ENCODE measurements around the gene HDAC9.
"Not testable (repeated sequence)": the region's sequence is repeated elsewhere in the genome, so short reads cannot be mapped to it uniquely, and the experiment has no call there.

Gene HDAC9

GRCh38 chr7:18990700-18991099 is 495.2 kb downstream of the HDAC9 start:
- not testable (repeated sequence) for DNase-seq

- DNase-seq = no peak
These were observed 498.6 kb downstream of the HDAC9 start for GRCh38 chr7:18993933-18994668.

DNA sequence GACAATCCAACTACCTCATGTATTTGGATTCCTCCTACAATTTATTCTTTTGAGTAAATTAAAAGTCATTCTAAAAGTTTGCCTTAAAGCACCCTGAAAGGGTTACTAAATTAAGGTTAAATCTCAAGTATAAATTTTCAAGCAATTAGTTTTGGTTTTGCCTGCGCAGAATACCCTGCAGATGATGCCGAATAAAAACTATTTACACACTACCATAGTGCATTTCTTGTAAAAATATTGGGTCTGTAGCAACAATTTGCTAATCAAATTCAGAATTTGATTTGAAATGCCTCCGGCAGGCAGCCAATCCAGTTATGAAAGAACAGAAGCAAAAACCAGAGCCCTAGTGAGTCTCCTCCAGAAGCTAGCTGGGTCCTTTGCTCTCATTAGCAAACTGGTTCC is 499.7 kb downstream of the HDAC9 start:
- DNase-seq = no peak

GRCh38 chr7:18995811-18996426 is 500.4 kb downstream of the HDAC9 start:
- no peak for DNase-seq

DNA sequence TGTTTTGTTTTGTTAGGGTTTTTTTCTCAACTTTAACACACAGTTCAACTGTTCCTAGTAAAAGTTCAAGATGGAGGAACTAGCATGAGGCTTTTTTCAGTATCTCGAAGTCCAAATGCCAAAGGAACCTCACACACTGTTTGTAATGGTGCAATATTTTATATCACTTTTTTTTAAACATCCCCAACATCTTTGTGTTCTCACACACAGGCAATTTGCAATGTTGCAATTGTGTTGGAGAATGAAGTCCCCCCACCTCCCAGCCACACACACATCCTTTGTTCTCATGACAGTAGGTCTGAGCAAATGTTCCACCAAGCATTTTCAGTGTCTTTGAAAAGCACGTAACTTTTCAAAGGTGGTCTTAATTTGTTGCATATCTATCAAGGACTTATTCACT is 501.0 kb downstream of the HDAC9 start:
- no peak for DNase-seq

DNA sequence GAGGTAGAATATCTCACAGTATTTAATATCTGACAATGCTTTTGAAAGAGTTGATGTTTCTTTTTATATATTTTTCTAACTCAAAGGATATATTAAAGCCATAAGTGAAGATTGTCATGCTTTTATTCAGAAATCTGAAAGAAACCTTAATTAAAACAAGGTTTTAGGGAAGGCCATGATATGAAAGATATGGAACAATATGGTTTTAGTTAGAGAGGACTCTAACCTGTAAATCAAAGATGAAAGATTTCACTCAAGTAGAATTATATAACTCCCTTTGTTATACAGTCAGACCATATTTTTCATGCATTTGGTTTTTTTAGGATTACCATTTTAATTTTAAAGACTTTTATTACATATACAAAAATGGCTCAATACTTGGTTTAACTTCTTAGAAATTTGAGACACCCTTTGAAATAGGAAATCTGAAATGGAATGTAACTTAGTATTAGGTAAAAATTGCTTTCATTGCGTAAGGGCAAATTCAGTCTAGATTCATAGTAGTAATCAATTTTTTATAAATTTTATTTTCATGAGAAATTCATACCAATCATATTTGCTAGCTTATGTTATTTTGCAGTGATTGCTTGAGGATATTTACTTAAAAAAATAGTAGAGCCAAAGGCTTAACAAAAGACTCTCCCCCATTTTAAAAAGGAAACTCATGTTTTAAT is 502.1 kb downstream of the HDAC9 start:
- no peak for DNase-seq

GRCh38 chr7:19000410-19000809 is 504.9 kb downstream of the HDAC9 start:
- DNase-seq = no peak

DNA sequence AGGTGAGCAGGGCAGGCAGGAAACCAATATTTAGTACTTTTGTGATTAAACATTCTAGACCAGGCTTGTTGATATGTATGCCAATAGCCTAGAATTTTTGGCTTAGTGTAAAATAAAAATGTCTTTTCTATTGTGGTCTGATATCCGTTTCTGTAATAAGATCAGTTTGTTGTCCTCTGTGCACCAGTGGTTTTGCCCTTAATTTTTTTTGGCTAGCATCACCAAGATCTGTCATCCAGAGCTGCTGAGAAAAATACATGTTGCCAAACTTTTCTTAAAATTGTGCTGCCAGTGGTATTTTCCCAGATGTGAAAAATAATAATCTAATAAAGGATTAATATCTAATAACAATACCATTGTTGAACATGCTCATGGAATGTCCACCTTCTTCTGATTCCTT is 506.3 kb downstream of the HDAC9 start:
- no peak for DNase-seq

- DNase-seq = no peak
These were observed 513.8 kb downstream of the HDAC9 start for GRCh38 chr7:19009241-19009935.

DNA sequence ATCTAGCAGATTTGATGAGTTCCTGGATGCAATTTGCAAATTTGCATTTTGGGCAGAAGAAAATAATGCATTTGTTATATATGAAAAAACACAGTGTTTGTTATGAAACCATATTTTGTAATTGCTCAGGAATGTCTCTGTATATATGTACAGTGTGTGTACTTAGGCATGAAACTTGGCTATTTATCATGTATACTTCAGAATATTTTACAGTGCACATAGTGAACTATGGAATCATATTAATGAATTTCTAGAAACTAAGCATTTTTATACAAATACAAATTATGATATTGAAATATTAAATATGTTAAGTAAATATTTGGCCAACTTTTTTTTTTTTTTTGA is 514.4 kb downstream of the HDAC9 start:
- DNase-seq = no peak

- DNase-seq = no peak
These were observed 515.7 kb downstream of the HDAC9 start for GRCh38 chr7:19011212-19011611.

GRCh38 chr7:19015098-19015497 is 519.5 kb downstream of the HDAC9 start:
- DNase-seq = no peak

GRCh38 chr7:19016140-19016539 is 520.6 kb downstream of the HDAC9 start:
- DNase-seq = no peak

GRCh38 chr7:19017374-19017773 is 521.8 kb downstream of the HDAC9 start:
- DNase-seq = no peak

DNA sequence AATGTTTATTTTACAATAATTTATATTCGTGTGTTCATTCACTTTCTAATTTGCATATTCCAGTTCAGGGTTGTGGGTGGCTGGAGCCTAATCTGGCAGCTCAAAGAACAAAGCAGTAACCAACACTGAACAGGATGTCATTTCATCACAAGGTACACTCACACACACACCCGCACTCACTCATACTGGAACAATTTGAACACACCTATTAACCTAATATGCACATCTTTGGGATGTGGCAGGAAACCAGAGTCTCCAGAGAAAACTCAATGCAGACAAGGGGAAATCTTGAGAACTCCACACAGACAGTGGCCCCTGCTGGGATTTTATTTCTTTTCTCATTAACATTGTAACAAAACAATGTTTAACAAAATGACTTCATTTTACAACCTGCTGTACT is 524.5 kb downstream of the HDAC9 start:
- DNase-seq = no peak

GRCh38 chr7:19020711-19021110 is 525.2 kb downstream of the HDAC9 start:
- DNase-seq = no peak

- DNase-seq = no peak
These were observed 527.9 kb downstream of the HDAC9 start for GRCh38 chr7:19023477-19023876.

GRCh38 chr7:19024261-19024660 is 528.7 kb downstream of the HDAC9 start:
- DNase-seq = no peak

- no peak for DNase-seq
These were observed 531.3 kb downstream of the HDAC9 start for GRCh38 chr7:19026888-19027287.

DNA sequence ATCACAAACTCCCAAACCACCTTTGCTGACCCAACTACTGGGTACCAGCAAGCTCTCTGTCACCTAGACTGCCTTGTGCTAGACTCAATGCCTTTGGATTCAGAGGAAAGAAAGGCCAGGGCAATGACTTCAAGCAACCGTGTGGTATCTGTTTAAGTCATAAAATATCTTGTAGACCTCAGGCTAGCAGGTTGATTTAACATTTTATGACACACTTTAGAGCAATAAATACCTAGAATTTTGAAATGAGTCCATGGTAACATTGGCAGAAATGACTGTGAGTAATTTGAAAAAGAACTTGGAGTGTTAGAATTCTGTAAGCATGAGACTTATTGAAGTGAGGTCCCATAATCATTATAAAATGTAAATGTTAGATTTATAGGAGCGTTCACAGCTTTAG is 534.7 kb downstream of the HDAC9 start:
- no peak for DNase-seq

DNA sequence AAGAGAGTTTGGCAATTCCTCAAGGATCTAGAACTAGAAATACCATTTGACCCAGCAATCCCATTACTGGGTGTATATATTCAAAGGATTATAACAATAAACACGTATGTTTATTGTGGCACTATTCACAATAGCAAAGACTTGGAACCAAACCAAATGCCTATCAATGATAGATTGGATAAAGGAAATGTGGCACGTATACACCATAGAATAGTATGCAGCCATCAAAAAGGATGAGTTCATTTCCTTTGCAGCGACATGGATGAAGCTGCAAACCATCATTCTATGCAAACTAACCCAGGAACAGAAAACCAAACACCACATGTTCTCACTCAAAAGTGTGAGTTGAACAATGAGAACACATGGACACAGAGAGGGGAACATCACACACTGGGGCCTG is 537.4 kb downstream of the HDAC9 start:
- DNase-seq = not testable (repeated sequence)

- DNase-seq = no peak
These were observed 556.3 kb downstream of the HDAC9 start for GRCh38 chr7:19051767-19052375.
